ENCODE data around the gene ALOX15B.

DNA sequence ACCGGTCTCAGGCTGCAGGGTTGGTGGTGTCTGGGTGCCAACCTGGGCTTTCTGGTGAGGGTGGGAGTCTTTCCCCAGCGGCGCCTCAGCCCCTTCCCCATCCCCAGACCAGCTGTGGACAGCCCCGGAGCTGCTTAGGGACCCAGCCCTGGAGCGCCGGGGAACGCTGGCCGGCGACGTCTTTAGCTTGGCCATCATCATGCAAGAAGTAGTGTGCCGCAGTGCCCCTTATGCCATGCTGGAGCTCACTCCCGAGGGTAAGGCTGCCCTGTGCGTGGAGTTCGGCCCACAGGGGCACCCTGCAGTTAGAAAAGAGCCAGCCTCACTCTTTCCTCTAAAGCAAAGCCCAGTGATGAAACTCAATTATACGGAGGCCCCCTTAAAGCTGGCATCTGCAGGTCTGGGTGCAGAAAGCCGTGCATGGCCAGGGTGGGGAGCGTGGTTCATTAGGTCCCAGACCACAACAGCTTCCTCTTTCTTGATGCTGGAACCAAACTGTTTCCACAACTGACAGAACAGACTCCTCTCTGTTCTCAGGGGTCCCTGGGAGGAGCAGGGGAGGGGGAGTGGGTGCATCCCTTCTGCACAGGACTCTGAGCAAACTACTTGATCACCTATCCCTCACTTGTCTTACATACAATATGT, 25.7 kb upstream of the ALOX15B start:
- TF ChIP-seq, protein P1, sequence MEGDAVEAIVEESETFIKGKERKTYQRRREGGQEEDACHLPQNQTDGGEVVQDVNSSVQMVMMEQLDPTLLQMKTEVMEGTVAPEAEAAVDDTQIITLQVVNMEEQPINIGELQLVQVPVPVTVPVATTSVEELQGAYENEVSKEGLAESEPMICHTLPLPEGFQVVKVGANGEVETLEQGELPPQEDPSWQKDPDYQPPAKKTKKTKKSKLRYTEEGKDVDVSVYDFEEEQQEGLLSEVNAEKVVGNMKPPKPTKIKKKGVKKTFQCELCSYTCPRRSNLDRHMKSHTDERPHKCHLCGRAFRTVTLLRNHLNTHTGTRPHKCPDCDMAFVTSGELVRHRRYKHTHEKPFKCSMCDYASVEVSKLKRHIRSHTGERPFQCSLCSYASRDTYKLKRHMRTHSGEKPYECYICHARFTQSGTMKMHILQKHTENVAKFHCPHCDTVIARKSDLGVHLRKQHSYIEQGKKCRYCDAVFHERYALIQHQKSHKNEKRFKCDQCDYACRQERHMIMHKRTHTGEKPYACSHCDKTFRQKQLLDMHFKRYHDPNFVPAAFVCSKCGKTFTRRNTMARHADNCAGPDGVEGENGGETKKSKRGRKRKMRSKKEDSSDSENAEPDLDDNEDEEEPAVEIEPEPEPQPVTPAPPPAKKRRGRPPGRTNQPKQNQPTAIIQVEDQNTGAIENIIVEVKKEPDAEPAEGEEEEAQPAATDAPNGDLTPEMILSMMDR (IDR thresholded peaks at IDR 0.05; ENCODE audit: insufficient read depth, low read length), result no peak
- TF ChIP-seq POLR2AphosphoS5 (IDR thresholded peaks at IDR 0.05; ENCODE audit: low read depth), result no peak
